ENCODE results near the gene PARVA.

PARVA gene

GRCh38 chr11:12554122-12554521 is 176.8 kb downstream of the PARVA start:
- no peak overlapping the region for H3K4me3 ChIP-seq (ENCODE audit: low read depth, low read length)
- TF ChIP-seq, protein P1, sequence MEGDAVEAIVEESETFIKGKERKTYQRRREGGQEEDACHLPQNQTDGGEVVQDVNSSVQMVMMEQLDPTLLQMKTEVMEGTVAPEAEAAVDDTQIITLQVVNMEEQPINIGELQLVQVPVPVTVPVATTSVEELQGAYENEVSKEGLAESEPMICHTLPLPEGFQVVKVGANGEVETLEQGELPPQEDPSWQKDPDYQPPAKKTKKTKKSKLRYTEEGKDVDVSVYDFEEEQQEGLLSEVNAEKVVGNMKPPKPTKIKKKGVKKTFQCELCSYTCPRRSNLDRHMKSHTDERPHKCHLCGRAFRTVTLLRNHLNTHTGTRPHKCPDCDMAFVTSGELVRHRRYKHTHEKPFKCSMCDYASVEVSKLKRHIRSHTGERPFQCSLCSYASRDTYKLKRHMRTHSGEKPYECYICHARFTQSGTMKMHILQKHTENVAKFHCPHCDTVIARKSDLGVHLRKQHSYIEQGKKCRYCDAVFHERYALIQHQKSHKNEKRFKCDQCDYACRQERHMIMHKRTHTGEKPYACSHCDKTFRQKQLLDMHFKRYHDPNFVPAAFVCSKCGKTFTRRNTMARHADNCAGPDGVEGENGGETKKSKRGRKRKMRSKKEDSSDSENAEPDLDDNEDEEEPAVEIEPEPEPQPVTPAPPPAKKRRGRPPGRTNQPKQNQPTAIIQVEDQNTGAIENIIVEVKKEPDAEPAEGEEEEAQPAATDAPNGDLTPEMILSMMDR (IDR thresholded peaks at IDR 0.05; ENCODE audit: low read depth, low read length), result no peak

DNA sequence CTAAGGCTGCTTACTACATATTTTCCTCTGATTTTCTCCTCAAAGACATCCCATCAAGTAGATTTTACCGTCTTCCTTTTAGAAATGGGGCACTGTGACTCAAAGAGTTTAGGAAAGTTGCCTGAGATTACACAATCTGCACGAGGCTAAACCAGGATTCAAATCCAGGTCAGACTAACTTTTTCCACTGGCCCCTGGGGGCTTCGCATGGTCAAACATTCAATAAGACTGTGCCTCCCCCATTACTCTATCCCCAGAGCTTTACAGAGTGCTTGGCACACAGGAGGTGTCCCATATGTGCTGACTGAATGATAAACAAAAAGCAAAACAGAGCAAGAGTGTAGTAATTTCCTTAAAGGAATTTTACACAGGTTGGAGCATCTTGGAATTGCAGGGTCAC is 178.8 kb downstream of the PARVA start:
- TF ChIP-seq, protein P1 (IDR thresholded peaks at IDR 0.05; ENCODE audit: low read depth, low read length), result no peak
- H3K4me3 ChIP-seq (ENCODE audit: low read depth, low read length), result no peak overlapping the region

DNA sequence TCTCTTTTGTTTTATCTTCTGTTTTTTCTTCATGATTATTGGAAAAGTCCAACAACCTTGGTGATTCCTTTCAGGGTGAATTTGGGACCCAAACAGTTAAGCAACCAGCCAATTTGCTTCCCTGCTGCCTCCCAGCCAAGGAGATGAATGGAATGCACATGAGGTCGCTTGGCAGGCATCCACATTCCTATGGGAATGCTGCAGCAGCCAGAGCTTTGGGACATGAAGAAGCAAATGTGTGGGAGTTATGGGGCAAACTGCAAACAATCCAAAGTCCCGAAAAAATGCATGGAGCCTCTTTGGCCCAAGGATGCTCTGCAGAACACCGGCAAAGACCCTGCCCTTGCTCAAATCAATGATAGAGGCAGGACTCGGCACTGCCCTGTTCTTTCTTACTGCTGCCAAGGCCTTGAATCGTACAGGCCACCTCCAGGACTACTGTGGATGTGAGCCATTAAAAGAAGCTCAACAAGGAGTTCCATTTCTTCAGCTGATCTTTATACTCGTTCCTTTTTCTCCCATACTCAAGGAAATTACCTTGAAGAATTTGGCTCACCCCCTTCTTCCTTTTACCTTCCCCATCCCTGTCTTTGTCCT is 179.5 kb downstream of the PARVA start:
- H3K4me3 ChIP-seq (ENCODE audit: low read depth, low read length), result no peak overlapping the region

GRCh38 chr11:12559011-12559410 is 181.6 kb downstream of the PARVA start:
- TF ChIP-seq, protein P1 (IDR thresholded peaks at IDR 0.05; ENCODE audit: low read depth, low read length), result no peak

More for the DNA sequence above, 179.5 kb downstream of the PARVA start:
- TF ChIP-seq, protein P1 (IDR thresholded peaks at IDR 0.05; ENCODE audit: low read depth, low read length), result no peak

GRCh38 chr11:12560362-12560761 is 183.0 kb downstream of the PARVA start:
- H3K4me3 ChIP-seq (ENCODE audit: low read depth, low read length), result no peak overlapping the region
- TF ChIP-seq, protein P1 (IDR thresholded peaks at IDR 0.05; ENCODE audit: low read depth, low read length), result no peak

More at GRCh38 chr11:12559011-12559410, 181.6 kb downstream of the PARVA start:
- no peak overlapping the region for H3K4me3 ChIP-seq (ENCODE audit: low read depth, low read length)

- TF ChIP-seq, protein P1 (IDR thresholded peaks at IDR 0.05; ENCODE audit: low read depth, low read length), result no peak
- no peak overlapping the region for H3K4me3 ChIP-seq (ENCODE audit: low read depth, low read length)
Measured at GRCh38 chr11:12560861-12561260, 183.5 kb downstream of the PARVA start.

DNA sequence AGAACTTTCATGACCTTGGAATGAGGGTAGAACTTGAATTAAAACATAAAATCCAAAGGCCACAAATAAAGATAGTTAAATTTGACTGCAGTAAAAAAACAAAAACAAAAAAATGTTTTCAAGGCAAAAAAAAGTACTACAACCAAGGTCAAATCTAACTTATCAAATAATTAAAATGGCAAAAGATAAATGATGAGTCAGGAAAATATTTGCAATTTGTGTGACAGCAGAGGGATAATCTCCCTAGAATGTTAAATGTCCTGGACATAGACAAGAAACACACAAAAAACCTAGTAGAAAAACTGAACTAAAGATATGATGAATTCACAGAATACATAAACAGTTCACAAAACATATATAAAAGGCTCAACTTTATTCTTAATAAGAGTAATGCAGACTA is 186.6 kb downstream of the PARVA start:
- TF ChIP-seq, protein P1 (IDR thresholded peaks at IDR 0.05; ENCODE audit: low read depth, low read length), result no peak
- H3K4me3 ChIP-seq (ENCODE audit: low read depth, low read length), result no peak overlapping the region

Measured in WI38 (cell line).